GM03348 (cell line): ENCODE results near the gene HNRNPC.
"Not testable (repeated sequence)": the region's sequence is repeated elsewhere in the genome, so short reads cannot be mapped to it uniquely, and the experiment has no call there.

ENCODE experiments used
- DNase-seq: peaks from one replicate; pipeline ENCODE4 v3.0.0; 2012; ENCODE audit warnings: low spot score

Gene HNRNPC

DNA sequence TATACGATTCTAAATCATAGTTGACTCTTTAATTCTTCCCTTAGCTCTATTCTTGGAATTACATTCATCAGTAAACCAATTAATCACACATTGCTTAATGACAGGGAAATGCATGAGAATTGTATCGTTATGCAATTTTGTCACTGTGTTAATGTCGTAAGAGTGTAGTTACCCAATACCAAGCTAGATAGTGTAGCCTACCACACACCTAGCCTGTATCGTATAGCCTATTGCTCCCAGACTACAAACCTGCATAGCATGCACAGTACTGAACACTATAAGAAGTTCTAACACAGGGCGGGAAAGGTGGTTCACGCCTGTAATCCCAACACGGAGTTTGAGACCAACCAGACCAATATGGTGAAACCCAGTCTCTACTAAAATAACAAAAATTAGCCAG is 24.7 kb downstream of the HNRNPC start:
- DNase-seq, result no peak

DNA sequence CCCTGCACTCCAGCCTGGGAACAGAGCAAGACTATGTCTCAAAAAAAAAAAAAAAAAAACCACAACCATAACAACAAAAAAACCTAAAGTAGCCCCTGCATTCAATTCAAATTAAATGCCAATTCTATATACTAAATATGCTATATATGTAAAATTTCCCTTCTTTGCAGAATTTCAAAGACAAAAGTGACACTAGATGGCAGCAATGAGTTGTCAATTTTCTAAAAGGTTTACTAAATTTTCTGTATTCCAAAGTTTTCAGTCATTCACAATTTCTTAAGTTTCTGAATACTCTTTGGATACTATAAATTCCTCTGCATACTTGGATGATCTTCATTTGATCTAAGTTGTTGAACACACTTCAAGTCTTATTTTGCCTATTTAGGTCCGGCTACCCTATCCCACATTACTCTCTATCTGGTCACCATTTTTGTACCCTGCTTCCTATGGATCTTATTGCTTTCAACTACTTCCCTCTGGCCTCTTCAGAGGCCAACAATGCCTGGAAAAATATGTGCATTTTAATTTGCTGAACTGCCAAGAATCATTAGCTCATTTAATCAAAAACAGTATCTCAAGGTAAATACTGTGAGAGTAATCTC is 27.9 kb downstream of the HNRNPC start:
- DNase-seq, result peak; percentile 44

DNA sequence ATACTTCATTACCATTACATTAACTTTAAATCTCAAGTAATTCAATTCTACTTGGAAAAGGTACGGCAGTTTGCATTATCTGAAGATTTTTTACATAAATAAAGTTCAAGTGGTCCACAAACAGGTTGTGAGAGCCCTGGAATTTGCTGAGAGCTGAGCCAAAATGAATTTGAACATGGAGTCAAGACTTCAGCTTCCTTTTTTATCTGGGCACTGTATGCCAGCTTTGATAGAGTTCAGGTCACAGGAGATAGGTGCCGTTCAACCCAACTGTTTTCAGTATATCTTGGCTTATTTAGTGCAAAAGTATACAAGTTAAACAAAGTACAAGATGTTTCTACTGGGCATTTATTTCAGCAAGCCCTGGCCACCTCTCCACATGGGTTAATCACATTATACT is 28.8 kb downstream of the HNRNPC start:
- DNase-seq, result no peak

DNA sequence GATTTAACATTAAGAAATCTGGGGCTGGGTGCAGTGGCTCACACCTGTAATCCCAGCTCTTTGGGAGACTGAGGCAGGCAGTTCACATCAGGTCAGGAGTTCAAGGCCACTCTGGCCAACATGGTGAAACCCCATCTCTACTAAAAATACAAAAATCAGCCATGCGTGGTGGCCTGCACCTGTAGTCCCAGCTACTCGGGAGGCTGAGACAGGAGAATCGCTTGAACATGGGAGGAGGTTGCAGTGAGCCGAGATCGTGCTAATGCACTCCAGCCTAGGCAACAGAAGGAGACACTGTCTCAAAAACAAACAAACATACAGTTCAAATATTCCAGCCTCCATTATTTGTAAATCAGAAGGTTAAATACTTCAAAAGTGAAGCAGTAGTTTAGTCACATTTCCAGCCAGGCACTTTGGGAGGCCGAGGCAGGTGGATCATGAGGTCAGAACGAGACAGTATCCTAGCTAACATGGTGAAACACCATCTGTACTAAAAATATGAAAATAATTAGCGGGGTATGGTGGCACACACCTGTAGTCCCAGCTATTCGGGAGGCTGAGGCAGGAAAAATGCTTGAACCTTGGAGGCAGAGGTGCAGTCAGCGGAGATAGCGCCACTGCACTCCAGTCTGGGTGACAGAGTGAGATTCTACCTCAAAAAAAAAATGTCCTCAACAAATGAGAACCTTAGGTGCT is 30.3 kb downstream of the HNRNPC start:
- DNase-seq, result no peak

DNA sequence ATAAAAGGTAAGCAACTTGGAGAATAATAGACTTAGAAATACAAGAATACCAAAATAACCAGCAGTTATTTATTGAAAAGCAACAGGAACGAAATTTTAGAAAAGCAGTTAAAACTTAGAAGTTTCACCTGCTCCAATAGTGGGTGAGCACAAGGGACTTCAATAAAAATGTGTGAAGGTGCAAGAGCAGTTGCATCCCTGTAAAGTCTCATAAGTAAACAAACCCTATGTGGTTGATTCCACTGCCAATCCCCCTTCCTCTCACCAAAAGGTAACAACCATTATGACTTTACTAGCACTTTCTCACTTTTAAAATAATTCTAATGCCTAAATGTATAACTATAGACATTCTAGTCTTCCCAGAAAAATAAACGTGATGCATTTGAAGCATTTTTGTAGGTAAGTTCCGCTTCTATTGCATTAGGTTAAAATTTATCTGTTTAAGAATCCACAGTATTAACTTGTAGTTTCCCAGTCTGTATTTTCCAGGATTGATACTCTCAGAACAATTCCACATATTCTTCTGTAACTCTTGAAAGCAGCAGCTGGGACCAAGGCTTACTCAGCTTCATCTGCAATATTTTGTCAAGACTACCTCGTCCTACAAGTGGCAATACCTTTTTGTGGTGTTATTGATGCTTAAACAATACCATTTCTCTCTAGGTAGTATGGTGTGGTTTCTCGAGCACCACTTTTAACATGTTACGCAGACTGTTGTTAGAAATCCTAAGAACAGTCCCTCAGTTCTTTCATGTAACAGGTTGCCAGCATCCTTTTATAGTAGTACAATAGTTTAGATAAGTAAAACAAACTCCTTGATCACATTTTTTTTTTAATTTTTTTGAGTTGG is 32.1 kb downstream of the HNRNPC start:
- DNase-seq, result no peak

DNA sequence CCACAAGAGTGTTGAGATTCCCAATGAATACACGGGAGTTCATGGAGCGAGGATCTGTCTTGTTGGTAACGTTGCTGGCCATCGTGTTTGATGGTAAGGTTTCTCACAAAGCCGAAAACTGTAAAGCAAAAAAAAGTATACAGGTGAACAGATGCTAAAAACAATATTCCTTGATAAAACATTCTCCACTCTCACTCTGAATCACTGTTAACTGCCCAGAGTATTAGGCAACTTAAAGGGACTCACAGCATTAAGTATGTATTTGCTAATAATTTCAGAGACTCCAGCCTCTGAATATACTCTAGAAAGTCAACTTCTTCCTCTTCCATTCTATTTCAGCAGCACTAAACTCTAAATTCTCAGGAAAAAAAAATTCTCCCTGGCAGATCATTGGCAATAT is 35.1 kb downstream of the HNRNPC start:
- no peak for DNase-seq

DNA sequence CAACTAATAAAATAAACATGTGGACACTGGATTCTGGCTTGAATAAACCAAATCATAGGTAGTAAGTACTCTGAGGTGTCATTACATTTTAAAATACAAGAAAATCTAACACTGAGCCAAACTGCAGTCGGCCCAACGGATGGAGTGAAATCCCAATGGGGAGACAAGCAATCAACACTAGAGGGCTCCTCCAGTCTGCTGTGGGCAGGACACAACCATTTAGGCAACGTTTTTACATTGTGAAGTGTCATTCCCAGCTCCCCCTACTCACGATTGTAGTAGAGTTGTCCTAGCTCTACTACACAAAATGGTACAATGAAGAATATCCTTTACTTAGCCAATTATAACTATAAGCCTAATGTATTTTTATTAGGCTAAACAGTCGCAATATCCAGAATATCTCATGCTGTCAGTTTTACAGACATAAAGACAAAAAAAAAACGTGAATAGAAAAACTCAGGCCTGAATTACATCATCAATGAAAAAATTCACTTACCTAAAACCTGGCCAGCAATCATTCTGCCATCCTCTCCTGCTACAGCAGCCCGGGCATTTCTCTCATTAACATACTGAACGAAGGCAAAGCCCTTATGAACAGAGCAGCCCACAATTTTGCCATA is 35.7 kb downstream of the HNRNPC start:
- peak; percentile 23 for DNase-seq

DNA sequence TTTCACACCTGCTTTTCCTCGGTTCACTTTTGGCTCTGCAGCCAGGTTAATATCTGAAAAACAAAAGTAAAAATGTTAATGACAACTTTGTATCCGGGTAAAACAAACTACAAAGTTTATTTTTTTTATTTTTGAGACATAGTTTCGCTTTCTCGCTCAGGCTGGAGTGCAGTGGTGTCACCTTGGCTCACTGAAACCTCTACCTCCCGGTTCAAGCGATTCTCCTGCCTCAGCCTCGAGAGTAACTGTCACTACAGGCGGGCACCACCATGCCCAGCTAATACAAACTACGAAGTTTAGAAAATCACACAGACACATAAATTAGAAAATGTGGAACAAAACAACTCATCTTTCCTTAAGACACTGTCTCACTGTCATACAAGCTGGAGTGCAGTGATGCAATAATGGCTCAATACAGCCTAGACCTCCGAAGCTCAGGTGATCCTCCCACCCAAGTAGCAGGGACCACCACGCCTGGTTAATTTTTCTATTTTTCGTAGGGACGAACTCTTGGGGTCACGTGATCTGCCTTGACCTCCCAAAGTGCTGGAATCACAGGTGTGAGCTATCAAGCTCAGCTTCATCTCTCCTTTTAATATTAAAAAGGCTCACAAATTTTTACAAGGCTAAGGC is 38.1 kb downstream of the HNRNPC start:
- no peak for DNase-seq

DNA sequence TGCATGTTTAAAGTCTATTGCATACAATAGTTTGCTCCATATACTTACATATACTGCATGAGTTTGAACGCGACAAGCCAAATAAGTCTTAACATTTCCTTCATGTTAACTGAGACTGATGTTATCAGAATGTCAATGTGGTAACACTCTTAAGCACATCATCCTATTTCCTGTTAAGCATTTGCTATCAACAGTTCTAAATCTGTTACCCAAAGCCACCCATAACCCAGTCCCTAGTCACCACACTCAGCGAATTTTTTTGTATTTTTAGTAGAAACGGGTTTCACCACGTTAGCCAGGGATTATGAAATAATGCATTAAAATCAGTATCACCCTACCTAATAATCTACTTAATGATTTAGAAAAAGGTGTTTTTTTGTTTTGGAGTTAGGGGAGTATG is 39.4 kb downstream of the HNRNPC start:
- no peak for DNase-seq

DNA sequence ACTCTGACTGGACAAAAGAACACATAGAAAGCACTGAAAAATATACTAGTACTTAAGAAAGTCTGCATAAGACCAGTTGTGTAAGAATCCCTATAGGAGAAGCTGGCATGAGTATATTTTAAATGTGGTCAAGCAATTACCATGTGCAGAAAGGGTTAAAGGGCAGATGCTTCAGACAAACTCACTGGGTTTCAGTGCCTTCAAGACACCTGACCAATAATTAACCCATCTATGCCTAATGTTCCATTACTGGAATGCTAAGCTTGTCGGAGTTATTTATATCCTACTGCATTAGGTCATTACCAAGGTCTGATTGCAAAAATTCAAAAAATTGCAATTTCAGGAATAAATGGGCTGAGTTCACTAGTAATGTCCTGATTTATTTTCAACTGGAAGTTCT is 41.3 kb downstream of the HNRNPC start:
- DNase-seq, result no peak

DNA sequence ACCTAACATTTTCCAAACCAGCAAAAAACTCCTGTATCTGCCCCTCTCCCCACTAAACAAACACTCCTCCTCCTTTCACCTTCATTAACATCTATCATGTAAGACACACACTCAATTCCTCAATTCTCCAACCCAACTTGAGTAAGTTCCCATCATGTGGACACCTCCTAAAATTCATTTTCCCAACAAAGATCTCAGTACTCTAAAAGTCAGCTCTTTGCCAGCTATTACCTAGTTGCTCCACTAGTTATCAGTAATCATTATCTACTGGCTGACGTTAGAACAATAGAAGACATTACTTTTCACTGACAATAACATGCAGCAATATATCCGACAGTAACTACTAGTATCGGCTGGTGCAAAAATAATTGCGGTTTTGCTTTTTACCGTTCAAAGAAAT is 42.1 kb downstream of the HNRNPC start:
- DNase-seq, result no peak

DNA sequence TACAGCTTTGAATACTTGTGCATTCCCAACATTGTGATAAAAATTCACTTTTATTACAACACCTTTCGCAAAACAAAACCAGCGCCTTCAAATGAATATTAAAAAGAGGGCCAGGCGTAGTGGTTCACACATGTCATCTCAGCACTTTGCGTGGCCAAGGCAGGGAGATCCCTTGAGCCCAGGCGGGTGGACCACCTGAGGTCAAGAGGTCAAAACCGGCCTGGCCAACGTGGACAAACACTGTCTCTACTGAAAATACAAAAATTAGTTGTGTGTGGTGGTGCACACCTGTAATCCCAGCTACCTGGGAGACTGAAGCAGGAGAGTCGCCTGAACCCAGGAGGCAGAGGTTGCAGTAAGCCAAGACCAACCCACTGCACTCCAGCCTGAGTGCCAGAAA is 42.8 kb downstream of the HNRNPC start:
- DNase-seq, result no peak

DNA sequence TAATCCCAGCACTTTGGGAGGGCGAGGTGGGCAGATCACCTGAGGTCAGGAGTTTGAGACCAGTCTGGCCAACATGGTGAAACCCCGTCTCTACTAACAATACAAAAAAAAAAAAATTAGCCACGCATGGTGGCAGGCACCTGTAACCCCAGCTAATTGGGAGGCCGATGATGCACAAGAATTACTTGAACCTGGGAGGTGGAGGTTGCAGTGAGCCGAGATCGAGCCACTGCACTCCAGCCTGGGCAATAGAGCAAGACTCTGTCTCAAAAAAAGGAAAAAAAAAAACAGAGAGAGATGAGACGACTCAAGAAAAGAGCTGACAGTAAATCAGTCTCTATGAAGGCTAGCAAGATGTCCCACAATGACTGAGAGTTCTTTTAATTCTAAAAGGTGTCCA is 44.1 kb downstream of the HNRNPC start:
- DNase-seq, result not testable (repeated sequence)

DNA sequence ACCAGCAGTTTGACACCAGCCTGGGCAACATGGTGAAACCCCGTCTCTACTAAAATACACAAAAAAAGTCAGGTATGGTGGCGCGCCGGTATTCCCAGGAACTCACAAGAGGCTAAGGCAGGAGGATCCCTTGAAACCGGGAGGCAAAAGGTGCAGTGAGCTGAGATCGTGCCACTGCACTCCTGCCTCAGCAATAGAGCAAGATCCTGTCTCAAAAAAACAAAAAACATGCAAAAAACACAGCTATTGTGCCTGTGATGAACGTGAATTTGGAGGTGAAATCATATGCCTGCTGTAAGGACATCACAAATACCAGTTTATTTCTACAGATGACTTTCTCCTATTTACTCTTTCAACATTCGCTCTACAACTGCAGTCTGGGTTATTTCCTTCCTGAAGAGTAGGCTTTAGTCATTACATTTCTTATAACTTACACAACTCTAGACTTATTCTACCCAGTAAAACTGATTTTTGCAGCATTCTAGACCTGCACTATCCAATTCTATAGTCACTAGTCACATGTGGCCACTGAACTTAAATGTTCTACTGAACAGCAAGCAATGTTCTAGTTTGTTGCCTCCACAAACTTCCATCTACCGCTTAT is 48.3 kb downstream of the HNRNPC start:
- DNase-seq, result no peak

DNA sequence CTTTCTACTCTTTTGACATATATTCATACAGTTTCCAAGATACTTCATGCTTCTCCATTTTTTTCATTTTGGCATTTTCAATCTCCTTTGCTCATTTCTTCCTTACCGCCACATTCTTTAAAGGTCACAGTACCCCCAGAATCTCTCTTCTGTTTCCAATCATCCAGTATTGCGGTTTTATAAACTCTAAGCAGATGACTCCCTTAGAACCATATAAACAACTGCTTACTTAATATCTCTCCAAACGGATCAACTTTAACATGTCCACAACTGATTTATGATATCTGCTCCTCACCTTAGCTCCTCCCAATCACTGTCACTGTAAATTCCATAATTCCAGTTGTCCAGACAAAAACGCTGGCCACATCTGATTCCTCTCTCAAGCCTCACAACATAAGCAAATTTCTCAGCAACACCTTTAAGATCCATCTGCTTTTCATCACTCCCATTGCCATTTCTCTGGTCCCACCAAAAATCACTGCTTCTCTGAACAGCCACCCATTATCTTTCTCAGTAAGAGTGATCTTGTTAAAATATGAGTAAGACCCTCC is 49.6 kb downstream of the HNRNPC start:
- no peak for DNase-seq

DNA sequence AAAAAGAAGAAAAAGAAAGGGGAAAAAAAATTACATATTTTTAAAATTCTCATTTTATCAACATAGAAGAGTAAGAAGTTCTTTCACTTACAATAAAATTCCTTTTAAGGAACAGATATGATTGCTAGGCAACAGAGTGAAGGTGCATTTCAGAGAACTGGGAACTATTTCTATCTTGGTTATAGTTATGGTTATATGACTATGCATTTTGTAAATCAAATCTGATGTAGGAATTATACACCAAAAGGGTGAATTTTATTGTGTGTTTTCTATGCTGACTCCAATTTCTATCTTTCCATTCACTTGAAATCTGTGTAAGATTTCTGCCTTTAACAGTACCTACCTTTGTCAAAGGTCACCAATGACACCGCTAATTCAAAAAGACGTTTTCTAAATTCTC is 50.1 kb downstream of the HNRNPC start:
- DNase-seq, result no peak

DNA sequence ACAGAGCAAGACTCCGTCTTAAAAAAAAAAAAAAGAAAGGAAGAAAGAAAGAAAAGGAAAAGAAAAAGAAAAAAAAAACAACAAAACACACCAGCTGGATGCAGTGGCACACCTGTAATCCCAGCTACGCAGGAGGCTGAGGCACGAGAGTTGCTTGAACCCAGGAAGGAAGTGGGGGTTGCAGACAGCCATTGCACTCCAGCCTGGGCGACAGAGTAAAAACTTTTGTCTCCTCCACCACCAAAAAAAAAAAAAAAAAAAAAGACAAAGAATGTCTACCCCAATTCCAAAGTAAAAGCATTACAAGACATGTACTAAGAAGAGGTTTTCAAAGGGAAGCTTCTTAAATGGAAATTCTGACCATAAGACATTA is 53.4 kb downstream of the HNRNPC start:
- no peak for DNase-seq

DNA sequence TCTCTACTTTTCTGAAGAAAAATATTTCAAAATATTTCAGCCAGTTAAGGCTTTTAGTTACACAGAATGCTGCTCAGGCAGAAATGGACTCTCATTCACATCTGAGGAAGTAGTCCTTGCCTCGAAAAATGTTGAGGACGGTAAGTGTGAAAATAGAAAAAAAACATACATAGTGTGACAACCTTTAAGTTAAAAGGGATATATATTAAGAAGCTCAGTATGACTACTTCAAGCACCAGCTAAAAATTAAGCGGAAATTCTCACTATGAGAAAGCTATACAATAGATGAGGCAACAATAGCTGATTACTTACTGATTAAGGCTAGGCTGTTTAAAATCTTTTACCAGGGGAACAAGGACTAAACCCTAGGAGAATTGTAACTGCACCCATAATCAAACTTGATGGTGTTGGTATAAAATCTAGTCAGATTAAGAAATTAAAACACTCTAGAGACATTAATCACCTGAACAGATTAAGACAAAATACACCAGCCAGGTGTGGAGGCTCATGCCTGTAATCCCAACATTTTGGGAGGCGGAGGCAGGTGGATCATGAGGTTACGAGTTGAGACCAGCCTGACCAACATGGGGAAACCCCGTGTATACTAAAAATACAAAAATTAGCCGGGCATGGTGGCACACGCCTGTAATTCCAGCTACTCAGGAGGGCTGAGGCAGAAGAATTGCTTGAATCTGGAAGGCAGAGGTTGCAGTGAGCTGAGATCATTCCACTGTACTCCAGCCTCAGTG is 53.9 kb downstream of the HNRNPC start:
- DNase-seq, result no peak

DNA sequence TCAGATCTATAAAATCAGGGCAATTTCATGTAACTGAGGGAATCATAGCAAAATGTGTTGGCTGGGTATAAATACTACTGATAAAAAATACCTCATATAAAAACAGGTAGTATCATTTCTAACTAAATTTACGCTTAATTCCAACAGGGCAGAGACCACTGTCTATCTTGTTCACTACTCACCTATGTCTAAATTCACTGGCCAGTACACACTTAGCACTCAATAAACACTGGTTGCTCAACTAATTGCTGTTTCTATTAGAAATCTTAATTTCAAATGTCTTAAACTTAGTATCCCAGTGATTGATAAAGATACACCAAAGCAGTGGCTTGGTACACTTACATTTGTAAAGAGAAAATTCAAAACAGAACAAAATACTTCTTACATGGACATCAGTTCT is 55.6 kb downstream of the HNRNPC start:
- DNase-seq, result no peak

DNA sequence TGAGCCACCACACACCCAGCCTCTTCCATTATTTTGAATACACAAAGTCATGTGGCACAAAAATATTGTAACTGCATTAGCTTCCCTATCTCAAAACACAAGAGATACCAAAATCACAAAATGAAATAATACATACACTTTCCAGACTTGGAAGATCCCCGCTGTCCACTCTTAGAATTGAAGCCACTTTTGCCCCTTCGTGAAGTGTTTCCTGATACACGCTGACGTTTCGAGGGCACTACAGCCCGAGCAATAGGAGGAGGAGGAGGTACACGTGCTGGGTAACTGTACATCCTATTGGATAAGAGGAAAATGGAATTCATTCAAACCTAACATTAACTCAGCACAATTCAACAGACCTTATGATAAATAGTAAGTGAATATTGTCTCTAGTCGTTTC is 56.4 kb downstream of the HNRNPC start:
- DNase-seq, result not testable (repeated sequence)

DNA sequence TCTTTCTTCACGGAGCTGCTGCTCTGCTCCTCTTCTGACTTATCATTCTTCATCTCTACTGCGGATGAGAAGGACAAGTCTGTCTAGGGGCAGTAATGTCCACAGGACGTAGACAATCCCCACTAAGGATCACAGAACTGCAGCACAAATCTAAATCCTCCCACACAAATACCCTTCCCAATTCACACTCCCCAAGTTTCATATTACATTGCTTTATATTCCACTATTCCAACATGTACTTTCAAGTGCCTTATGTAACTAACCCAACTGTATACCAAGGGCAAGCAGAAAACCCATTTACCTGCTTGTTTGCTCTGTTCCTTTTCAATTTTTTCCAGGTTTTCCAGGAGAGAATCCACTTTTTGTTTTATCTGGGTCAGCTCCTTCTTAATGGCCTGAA is 57.7 kb downstream of the HNRNPC start:
- no peak for DNase-seq
